Panc1 (cell line): ENCODE data around the gene PARVG. TPM values are rescaled to one million over a fixed set of nuclear protein-coding genes. Genes with fewer than 3 reads are reported as not detected.

Experiments used
- ATAC-seq: fragments of 200-7000 bp; cut with Tn5 transposase; 2 replicates; pipeline ENCODE4 v1.9.1; 2020; ENCODE audit warnings: mild to moderate bottlenecking, moderate library complexity
- BruUV-seq: library from RNA; stranded (reverse); fragments of 400-500 nt; replicated peaks from 2 replicates; lab custom pipeline; 2021; lab: Mats Ljungman, UMichigan
- CTCF ChIA-PET: fragments of 300-600 bp; sonication (Branson Sonifier 250); formaldehyde crosslinking; loops from one replicate; lab custom pipeline; 2022; ENCODE audit warnings: antibody characterized with exemption; lab: Charles Lee
- POLR2A ChIA-PET: fragments of 300-600 bp; sonication (Branson Sonifier 250); formaldehyde crosslinking; loops from one replicate; lab custom pipeline; 2022; ENCODE audit warnings: antibody characterized with exemption; lab: Charles Lee
- DNase-seq: peaks from one replicate; pipeline ENCODE4 v3.0.0-alpha.2; 2010; ENCODE audit warnings: low read depth, low spot score
- H3K27ac ChIP-seq: 2 replicates; pipeline ENCODE4 v1.5.1; 2011; ENCODE audit warnings: mild to moderate bottlenecking, low read length, inconsistent platforms
- H3K27me3 ChIP-seq: fragments of 200-500 bp; sonication (Bioruptor generic); 2 replicates; pipeline ENCODE4 v1.6.0; 2014; ENCODE audit warnings: low read length, inconsistent platforms; ENCODE audit not compliant: control insufficient read depth, insufficient read depth
- H3K36me3 ChIP-seq: fragments of 200-500 bp; sonication (Bioruptor generic); 2 replicates; pipeline ENCODE4 v1.5.1; 2014; ENCODE audit warnings: inconsistent platforms, mild to moderate bottlenecking, low read length, moderate library complexity; ENCODE audit not compliant: control insufficient read depth, insufficient read depth
- H3K4me1 ChIP-seq: 2 replicates; pipeline ENCODE4 v1.5.1; 2011; ENCODE audit warnings: inconsistent platforms, mild to moderate bottlenecking, low read length, moderate library complexity; ENCODE audit not compliant: control insufficient read depth, insufficient read depth
- H3K4me3 ChIP-seq, 2 experiments: 2 replicates each; pipeline ENCODE4 v1.5.1; 2011 to 2012; ENCODE audit warnings: low read depth in 2 of 2, low read length in 2 of 2, mild to moderate bottlenecking in 2 of 2, inconsistent platforms in 1 of 2, moderate library complexity in 1 of 2
- H3K9me3 ChIP-seq: fragments of 200-500 bp; sonication (Bioruptor generic); 2 replicates; pipeline ENCODE4 v1.5.1; 2014; ENCODE audit warnings: low read depth, mild to moderate bottlenecking, inconsistent platforms, low read length, moderate library complexity; ENCODE audit not compliant: control insufficient read depth, insufficient read depth
- POLR2AphosphoS5 ChIP-seq: IDR thresholded peaks from 2 replicates; pipeline ENCODE4 v1.6.1; 2012; ENCODE audit warnings: mild to moderate bottlenecking, low read depth, low read length, moderate library complexity
- REST ChIP-seq, 2 experiments: IDR thresholded peaks; 2 replicates each; pipeline ENCODE4 v1.6.1; 2011 to 2012; ENCODE audit warnings: low read depth in 2 of 2, control low read depth in 1 of 2, low read length in 1 of 2, mild to moderate bottlenecking in 1 of 2, moderate library complexity in 1 of 2; ENCODE audit not compliant: insufficient read depth in 1 of 2
- SIN3A ChIP-seq: IDR thresholded peaks from 2 replicates; pipeline ENCODE4 v1.6.1; 2012; ENCODE audit warnings: low read depth, mild to moderate bottlenecking, low read length, moderate library complexity, borderline replicate concordance; ENCODE audit not compliant: insufficient read depth
- TCF7L2 ChIP-seq: IDR thresholded peaks from 2 replicates; pipeline ENCODE4 v1.6.1; 2011; ENCODE audit warnings: mild to moderate bottlenecking, low read depth, low read length, inconsistent platforms
- in situ Hi-C: cut with HindIII; loops from 2 replicates; pipeline ENCODE4 v1.10.0; 2016; ENCODE audit warnings: low sequenced_read_pairs, low pct_unique_long_range_greater_than_20kb
- intact Hi-C: fragments of 100-400 bp; cut with micrococcal nuclease; formaldehyde crosslinking; loops from one replicate; pipeline ENCODE4 v1.10.0; 2022; ENCODE audit not compliant: unreplicated experiment
- total RNA-seq: library from RNA; stranded (reverse); gene quantifications from one replicate; pipeline ENCODE4 v1.2.1, GENCODE V29; 2021; ENCODE audit not compliant: unreplicated experiment
- TF ChIP-seq, protein P1 (sequence below): fragments of 450-650 bp; IDR thresholded peaks from 2 replicates; pipeline ENCODE4 v1.5.1; 2017; ENCODE audit warnings: mild to moderate bottlenecking

Gene PARVG
- total RNA-seq, 1 experiment from 2014 or later, result 0.21 TPM

DNA sequence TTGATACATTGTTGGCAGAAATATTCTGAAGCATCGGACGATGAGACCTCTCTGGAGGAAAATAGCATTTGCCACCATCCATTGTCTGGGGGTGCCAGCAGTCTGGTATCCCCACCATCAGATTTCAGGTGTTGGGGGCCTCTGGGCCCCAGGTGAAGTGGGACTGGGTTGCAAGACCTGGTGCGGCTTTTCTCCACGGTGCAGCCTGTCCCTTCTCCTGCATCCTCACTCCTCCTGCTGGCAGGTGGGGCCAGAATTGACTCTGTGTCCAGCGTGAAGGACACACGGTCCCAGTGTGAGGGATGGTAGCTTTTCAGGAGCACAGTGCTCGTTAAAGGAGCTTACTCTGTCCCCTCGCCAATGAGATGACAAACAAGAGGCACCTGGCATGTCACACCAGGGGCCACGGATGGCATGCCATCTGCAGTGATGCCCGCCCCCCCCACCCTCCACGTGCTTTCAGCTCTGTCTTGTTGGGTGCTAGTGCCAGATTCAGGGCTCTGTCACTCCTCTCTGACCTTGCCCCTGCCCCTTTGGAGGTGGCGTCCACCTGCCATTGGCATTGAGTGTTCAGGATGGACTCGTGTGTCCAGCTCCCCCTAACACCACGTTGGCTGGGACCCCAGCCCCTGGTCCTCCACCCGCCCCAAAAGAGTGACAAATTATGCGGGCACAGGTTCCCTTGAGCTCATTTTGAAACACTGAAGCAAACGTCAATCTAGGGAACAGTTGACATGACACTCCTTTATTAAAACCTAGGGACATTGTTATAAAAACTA, 62.4 kb downstream of the PARVG start:
- POLR2A ChIA-PET, result interaction anchor here (0.6 kb wide), 1 partner anchor 64 kb away, joined by 3 read pairs; no protein-coding TSS in a partner anchor
- CTCF ChIA-PET, result interaction anchor here (0.7 kb wide), 1 partner anchor 40 kb away, joined by 5 read pairs; no protein-coding TSS in a partner anchor
- DNase-seq (no peak), ATAC-seq (no peak)
- H3K9me3 ChIP-seq, result no peaks in the 10 kb centered on the region
- H3K36me3 ChIP-seq, result no peaks in the 10 kb centered on the region; the same call in 1 of the 2 replicates
- H3K27me3 ChIP-seq, result peaks cover 2% of the 10 kb centered on the region; the same call in 1 of the 2 replicates
- no peak overlapping the region for H3K27ac ChIP-seq
- no peaks in the 10 kb centered on the region for H3K4me1 ChIP-seq
- intact Hi-C loops, result no loop called here
- BruUV-seq, result no TSS peak
- in situ Hi-C loops, result no loop called here
- TF ChIP-seq, protein P1, sequence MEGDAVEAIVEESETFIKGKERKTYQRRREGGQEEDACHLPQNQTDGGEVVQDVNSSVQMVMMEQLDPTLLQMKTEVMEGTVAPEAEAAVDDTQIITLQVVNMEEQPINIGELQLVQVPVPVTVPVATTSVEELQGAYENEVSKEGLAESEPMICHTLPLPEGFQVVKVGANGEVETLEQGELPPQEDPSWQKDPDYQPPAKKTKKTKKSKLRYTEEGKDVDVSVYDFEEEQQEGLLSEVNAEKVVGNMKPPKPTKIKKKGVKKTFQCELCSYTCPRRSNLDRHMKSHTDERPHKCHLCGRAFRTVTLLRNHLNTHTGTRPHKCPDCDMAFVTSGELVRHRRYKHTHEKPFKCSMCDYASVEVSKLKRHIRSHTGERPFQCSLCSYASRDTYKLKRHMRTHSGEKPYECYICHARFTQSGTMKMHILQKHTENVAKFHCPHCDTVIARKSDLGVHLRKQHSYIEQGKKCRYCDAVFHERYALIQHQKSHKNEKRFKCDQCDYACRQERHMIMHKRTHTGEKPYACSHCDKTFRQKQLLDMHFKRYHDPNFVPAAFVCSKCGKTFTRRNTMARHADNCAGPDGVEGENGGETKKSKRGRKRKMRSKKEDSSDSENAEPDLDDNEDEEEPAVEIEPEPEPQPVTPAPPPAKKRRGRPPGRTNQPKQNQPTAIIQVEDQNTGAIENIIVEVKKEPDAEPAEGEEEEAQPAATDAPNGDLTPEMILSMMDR, result no peak
- TF ChIP-seq REST (IDR thresholded peaks at IDR 0.05; ENCODE audit: insufficient read depth in 1 of 2, low read depth in 2 of 2, low read length in 1 of 2), result no peak
- no peak for TF ChIP-seq POLR2AphosphoS5
- no peak for TF ChIP-seq TCF7L2
- no peak for TF ChIP-seq SIN3A
- H3K4me3 ChIP-seq, result no peak overlapping the region

DNA sequence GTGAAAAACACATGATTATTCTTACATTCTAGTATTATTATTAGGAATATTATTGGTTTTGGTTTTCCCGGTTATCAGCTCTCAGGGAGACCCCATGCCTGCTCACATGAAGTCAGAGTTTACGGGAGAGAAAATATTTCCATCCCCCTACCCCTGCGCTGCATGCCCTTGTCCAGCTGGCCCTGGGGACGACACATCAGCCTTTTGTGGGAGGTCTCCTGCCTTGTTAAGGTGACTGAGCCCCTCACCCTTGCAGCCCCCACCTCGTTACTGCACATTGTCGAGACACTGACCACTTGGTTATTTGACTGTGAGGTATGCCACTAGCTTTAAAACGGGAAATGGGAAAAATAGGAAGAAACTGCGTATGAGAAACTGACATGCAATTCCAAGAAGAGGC, 63.0 kb downstream of the PARVG start:
- ChIA-PET CTCF (interaction anchor here (0.7 kb wide), 1 partner anchor 41 kb away, joined by 5 read pairs; no protein-coding TSS in a partner anchor), POLR2A (interaction anchor here (0.6 kb wide), 1 partner anchor 63 kb away, joined by 3 read pairs; no protein-coding TSS in a partner anchor)
- no peak overlapping the region for H3K27ac ChIP-seq
- peaks cover 2% of the 10 kb centered on the region; the same call in 1 of the 2 replicates for H3K27me3 ChIP-seq
- no peaks in the 10 kb centered on the region; the same call in 1 of the 2 replicates for H3K36me3 ChIP-seq
- BruUV-seq, result no TSS peak
- in situ Hi-C loops (no loop called here), intact Hi-C loops (no loop called here)
- ATAC-seq (no peak), DNase-seq (no peak)
- H3K4me1 ChIP-seq, result no peaks in the 10 kb centered on the region
- H3K4me3 ChIP-seq, result no peak overlapping the region
- no peaks in the 10 kb centered on the region for H3K9me3 ChIP-seq
- no peak for TF ChIP-seq SIN3A
- no peak for TF ChIP-seq REST (IDR thresholded peaks at IDR 0.05; ENCODE audit: insufficient read depth in 1 of 2, low read depth in 2 of 2, low read length in 1 of 2)
- no peak for TF ChIP-seq POLR2AphosphoS5
- TF ChIP-seq, protein P1, result no peak
- no peak for TF ChIP-seq TCF7L2
